AG04449 (cell line): ENCODE measurements around the gene RMI2.

ENCODE experiments used
- CTCF ChIA-PET: fragments of 350-600 bp; formaldehyde crosslinking; extraction: SDS; loops from one replicate; lab custom pipeline; 2021; ENCODE audit warnings: antibody characterized with exemption; lab: Yijun Ruan, JAX
- POLR2A ChIA-PET: fragments of 400-600, 350-600 bp; formaldehyde crosslinking; extraction: SDS; loops from one replicate; lab custom pipeline; 2020; ENCODE audit warnings: antibody characterized with exemption, inconsistent platforms; lab: Yijun Ruan, JAX
- DNase-seq: peaks from one replicate; pipeline ENCODE4 v3.0.0-alpha.2; 2010; ENCODE audit warnings: low read depth, low spot score
- H3K4me3 ChIP-seq: 2 replicates; pipeline ENCODE4 v1.5.1; 2011; ENCODE audit warnings: low read depth, mild to moderate bottlenecking, control low read depth, low read length
- CTCF ChIP-seq: IDR thresholded peaks from one replicate; pipeline ENCODE4 v1.5.1; 2011; ENCODE audit warnings: mild to moderate bottlenecking, moderate library complexity, low read length, control low read depth, inconsistent platforms; ENCODE audit not compliant: insufficient read depth; ENCODE audit errors: missing control alignments

RMI2 gene

DNA sequence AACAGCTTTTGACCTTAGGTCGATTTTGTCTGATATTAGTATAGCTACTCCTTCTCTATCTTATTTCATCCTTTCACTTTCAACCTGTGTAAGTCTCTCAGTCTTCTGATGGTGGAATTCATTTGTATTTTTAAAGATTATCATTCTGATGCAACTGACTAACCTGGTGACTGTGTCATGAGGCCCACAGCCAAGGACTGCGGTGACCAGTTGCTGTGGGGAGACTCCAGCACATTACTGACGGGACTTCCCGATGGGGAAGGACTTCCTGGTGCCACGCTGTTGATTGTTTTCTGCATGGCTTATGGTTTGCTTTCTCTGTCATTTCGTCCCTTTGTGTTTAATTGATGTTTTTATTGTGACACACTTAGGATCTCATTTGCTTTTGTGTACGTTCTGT is 34.2 kb downstream of the RMI2 start:
- DNase-seq: no peak
- ChIA-PET CTCF (interaction anchor here (0.6 to 13.3 kb wide), 6 partner anchors 8 to 415 kb away, joined by 3 to 241 read pairs (median 6); no protein-coding TSS in a partner anchor), POLR2A (no interaction called here)
- H3K4me3 ChIP-seq: no peak overlapping the region
- TF ChIP-seq CTCF: no peak

GRCh38 chr16:11380836-11381235 is 35.6 kb downstream of the RMI2 start:
- DNase-seq: no peak
- POLR2A ChIA-PET: no interaction called here
- H3K4me3 ChIP-seq: no peak overlapping the region
- CTCF ChIA-PET: interaction anchor here (1.1 to 13.3 kb wide), 4 partner anchors 9 to 417 kb away, joined by 3 to 241 read pairs (median 6); no protein-coding TSS in a partner anchor
- no peak for TF ChIP-seq CTCF

GRCh38 chr16:11383481-11384183 is 38.4 kb downstream of the RMI2 start:
- TF ChIP-seq CTCF: no peak
- POLR2A ChIA-PET: interaction anchor here (0.7 to 1.4 kb wide), 2 partner anchors 17 to 128 kb away, joined by 3 read pairs; partner anchors contain the start of gene SOCS1
- CTCF ChIA-PET: interaction anchor here (1.9 to 13.3 kb wide), 4 partner anchors 11 to 419 kb away, joined by 6 to 241 read pairs (median 10); partner anchors contain the start of gene SOCS1
- no peak for DNase-seq
- no peak overlapping the region for H3K4me3 ChIP-seq

GRCh38 chr16:11384184-11384955 is 39.1 kb downstream of the RMI2 start:
- no peak for DNase-seq
- ChIA-PET POLR2A (interaction anchor here (1.4 kb wide), 1 partner anchor 129 kb away, joined by 3 read pairs; the partner anchor contains the start of gene SOCS1), CTCF (interaction anchor here (1.2 to 13.3 kb wide), 5 partner anchors 12 to 420 kb away, joined by 4 to 241 read pairs (median 9); partner anchors contain the start of gene SOCS1)
- no peak for TF ChIP-seq CTCF
- H3K4me3 ChIP-seq: no peak overlapping the region

DNA sequence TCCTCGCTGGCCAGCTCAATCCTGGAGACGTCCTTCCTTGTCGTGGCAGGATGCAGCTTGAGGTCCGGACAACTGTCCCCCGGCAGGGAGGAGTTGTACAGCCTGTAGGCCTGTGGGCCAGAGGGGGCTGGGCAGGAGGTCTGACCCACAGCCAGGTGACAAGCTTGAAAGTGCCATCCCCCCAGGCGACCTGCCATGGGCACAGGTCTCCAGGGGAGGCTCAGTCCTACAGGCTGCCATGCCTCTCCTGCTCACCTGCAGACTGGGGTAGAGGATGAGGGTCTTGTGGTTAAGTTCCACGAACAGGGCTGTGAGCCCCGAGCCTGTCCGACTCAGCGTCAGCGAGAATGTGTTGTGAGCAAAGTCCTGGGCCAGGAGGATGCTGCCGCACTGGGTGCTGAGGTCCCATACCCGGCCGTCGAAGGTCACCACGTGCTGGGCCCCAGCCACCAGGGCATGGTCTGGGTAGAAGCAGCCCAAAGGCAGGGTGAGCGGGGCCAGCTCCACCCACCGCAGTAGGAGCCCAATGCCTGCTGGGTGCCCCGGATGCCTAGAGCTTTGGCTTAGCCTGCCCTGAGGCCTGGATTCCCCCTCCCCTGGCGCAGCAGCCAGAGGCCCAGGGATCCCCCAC is 39.8 kb downstream of the RMI2 start:
- ChIA-PET POLR2A (no interaction called here), CTCF (interaction anchor here (0.7 to 13.3 kb wide), 6 partner anchors 13 to 422 kb away, joined by 3 to 241 read pairs (median 13); partner anchors contain the start of gene SOCS1)
- no peak overlapping the region for H3K4me3 ChIP-seq
- TF ChIP-seq CTCF: no peak
- DNase-seq: no peak
